ENCODE results near the gene DCXR.

Gene DCXR

DNA sequence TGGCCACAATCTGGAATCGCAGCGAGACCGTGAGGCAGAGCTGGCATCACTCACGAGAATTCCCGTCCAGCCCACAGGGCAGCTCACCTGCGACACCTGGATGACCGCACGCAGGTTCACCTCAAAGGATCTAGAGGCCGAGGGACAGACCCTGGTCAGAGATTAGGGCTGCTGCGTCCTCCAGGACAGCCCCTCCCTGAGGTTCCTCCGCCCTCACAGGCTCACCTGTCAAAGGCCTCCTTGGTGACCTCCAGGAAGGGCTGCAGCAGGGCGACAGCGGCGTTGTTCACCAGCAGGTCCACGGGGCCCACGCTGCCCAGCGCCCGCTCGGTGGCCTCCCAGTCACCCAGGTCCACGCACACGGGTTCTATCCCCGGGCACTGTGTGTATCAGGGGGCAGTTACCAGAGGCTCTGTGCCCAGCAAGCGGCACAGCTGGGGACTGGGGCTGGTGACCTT, 834 bp downstream of the DCXR start:
- DNase-seq: no peak

DNA sequence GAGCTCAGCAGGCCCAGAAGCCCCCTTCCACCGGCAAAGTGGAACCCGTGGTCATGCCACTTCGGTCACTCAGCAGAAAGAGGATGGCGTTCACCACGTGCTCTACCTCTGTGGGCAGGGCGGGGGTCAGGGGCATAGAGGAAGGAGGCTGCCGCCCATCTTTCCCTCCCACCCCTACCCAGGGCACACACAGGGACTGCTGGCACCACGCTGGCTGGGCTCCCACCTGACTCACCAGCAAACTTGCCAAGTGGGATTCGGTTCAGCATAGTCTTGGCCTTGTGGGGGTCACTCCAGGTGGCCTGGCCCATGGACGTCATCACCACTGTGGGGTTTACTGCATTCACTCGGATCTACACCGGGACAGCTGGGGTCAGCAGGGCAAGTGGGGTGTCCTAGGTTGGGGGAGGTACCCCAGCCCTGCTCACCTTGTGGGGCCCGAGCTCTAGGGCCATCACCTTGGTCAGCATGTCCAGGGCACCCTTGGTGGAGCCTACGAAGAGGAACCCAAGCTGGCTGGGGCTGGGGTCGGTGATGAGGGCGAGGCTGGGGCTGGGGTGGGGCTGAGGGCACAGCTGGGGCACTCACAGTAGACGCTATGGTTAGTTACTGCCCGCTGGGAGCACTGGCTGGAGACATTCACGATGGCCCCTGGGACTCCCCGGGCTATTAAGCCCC, 1.4 kb downstream of the DCXR start:
- no peak for DNase-seq

DNA sequence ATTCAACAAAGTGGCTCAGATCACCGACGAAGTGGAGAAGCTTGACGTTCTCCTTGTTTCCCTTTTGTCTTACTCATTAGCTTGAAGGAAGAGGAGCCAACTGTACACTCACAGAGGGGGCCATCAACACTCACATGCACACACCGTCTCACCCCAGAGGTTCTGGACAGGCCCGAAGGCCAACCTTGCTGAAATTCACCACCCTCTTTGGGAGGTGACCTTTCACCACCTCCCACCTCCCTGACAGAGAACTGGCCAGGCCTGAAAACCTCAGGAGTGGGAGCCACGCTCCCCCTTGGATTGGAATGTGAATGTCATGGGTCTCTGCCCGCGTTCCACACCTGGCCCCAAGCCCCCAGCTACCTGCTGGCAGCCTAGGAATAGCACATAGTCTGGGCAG, 2.0 kb downstream of the DCXR start:
- no peak for DNase-seq

DNA sequence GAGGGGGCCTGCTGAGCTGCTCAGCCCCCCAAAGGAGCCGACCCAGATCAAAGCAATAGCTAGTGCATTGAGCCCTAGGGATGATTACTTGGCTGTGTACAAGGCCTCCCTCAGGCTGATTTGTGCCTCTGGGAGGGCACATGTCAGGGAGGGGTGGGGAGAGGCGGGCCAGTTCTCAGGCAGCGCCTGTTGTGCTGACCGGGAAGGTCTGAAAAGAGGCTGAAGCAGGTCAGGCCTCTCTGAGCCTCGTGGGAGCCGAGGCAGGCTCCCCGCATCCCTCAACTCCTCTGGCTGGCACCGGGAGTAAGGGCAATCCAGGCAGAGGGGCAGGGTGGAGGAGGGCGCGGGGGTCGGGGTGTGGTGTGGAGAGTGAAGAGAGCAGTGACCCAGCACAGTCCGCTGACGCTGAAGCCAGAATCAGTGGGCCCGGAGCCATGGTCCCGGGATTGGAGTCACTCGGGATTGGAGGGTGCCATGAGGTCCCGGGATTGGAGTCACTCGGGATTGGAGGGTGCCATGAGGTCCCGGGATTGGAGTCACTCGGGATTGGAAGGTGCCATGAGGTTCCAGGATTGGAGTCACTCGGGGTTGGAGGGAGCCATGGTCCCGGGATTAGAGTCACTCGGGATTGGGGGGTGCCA, 3.0 kb downstream of the DCXR start:
- no peak for DNase-seq

DNA sequence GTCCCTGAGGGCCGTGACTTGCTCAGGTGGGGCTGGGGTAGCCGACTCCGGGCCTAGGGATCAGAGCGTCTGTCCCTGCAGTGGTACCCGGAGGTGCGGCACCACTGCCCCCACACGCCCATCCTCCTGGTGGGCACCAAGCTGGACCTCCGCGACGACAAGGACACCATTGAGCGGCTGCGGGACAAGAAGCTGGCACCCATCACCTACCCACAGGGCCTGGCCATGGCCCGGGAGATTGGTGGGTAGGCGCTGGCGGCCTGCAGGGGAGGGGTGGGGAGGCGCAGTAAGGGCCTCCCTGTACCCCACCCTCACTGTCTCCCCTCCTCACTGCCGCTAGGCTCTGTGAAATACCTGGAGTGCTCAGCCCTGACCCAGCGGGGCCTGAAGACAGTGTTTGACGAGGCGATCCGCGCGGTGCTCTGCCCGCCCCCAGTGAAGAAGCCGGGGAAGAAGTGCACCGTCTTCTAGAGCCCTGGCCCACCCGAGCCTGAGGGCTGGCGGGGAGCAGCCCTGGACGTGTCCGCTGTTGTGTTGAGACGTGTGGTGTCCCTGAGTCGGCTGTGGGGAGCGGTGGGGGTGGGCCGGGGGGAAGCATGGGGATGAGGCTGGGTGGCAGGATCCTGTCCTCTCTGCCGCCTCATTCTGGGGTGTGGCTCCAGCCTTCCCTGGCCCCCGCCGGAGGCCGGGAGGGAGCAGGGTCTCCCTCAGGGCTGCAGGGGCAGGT, 4.0 kb downstream of the DCXR start:
- no peak for DNase-seq

DNA sequence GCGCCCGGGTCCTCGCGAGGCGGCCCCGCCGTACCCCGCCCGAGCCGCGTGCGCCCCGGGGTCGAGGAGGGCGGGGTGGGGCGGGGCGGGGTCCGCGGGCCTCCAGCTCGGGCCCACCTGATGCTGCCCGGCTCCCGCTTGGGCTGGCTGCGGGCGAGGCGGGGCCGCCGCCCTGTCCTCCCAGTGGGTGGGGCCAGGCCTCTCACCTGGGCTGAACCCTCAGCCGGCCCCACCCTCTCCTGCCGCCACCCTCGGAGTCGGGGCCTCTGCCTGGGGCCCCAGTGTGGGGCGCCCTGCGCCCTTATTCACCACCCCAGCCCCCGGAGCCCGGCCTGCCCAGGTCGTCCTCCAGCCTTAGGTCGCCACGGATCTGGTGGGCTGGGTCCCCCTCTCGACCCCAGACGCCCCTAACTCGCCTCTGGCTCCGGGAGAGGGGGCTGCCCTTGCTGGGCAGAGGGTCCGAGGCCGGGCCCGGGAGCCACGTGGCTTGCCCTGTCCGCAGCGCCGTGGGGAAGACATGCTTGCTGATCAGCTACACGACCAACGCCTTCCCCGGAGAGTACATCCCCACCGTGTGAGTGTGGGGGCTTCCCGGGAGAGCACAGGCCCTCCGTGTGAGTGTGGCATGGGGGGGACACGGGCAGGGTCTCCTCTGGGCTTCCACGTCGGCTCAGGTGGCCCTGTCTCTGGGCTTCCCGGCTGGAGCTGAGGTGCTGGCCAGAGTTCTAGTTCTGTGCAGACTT, 5.4 kb downstream of the DCXR start:
- peak; percentile 41 for DNase-seq

DNA sequence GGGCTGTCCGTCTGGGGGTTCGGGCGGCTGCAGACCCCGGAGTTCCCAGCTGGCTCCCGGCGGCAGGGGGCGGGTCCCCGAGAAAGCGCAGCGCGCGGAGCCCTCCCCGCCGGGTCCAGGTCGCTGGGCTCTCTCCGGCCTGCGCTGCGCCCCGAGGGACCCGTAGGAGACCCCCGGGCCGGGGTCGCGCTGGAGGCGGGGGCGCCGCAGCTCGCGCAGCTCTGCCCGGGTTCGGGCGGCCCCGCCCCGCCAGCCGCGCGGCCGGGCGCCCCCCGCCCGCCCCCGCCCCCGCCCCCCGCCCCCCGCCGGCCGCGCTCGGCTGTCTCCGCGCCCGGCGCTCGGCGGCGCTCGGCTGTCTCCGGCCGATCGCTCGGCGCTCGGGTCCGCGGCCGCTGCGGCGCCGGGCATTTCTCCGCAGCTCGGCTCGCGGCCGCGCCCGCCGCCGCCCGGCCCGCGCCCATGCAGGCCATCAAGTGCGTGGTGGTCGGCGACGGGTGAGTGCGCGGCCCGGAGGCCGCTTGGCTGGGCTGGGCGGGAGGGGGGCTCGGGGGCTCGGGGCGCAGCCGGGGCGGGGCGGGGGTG, 6.1 kb downstream of the DCXR start, which contains the start of gene RAC3:
Gene RAC3 (plus strand): TSS at position 376 of the 582 bp plus-strand sequence. CDS start 84 bp downstream, at position 460.
- DNase-seq: no peak

DNA sequence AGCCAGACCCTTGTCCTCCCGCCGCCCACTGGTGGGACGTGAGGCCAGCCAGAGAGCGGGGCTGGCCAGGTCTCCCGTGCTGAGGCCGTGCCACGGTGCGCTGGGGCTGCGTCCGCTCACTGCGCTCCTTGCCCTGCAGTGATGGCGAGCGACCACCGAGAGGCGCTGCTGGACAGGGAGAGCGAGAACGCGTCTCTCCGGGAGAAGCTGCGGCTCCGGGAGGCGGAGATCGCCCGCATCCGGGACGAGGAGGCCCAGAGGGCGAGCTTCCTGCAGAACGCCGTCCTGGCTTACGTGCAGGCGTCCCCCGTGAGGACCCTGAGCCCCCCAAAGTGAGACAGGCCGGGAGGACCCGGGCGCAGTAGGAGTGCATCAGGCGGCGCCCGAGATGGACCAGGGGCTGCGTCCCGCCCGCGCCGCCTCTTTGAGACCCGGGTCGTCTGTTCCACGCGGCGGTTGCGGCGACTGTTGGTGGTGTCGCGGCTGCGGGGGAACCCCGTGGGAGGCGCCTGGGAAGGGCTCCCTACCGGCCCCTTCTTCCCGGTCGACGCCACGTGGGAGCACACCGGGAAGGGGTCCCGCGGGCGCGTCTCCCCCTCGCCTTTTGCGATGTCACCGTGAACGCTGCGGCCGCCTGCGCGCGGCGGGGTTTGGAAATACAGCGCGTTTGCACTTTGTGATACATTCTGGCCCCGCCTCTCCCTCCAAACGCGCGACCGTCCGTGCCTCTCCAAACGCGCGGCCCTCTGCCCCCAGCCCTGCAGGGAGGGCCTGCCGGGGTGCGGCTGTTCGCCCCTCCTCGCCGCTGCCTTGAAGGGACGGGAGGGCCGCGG, 6.8 kb downstream of the DCXR start:
- peak; percentile 87 for DNase-seq

DNA sequence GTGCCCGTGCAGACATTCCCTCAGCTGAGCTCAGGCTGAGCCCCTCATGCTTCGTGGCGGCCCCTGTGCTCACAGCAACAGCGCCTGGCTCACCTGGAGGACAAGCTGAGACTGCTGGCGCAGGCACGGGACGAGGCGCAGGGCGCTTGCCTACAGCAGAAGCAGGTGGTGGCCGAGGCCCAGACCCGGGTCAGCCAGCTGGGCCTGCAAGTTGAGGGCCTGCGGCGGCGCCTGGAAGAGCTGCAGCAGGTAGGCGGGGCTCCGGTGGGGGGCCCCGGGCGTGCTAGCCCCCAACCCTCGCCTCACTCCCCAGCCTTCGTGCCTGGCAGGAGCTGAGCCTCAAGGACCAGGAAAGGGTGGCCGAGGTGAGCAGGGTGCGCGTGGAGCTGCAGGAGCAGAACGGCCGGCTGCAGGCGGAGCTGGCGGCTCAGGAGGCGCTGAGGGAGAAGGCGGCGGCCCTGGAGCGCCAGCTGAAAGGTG, 7.5 kb downstream of the DCXR start:
- DNase-seq: no peak

DNA sequence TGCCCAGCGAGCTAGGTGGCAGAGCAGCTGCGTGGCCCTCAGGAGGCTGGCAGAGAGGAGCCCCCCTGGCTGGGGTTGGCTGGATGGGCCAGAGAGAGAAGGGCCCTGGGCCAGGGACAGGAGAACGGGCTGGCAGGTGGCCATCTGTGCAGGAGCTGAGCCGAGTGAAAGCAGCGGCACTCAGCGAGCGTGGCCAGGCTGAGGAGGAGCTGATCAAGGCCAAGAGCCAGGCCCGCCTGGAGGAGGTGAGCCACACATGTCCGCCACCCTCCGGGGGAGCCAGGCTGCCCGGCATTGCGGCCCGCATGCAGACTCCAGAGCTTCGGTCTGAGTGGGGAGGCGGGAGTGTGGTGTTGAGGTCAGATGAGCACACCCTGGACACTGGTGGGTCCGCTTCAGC, 8.1 kb downstream of the DCXR start:
- no peak for DNase-seq

DNA sequence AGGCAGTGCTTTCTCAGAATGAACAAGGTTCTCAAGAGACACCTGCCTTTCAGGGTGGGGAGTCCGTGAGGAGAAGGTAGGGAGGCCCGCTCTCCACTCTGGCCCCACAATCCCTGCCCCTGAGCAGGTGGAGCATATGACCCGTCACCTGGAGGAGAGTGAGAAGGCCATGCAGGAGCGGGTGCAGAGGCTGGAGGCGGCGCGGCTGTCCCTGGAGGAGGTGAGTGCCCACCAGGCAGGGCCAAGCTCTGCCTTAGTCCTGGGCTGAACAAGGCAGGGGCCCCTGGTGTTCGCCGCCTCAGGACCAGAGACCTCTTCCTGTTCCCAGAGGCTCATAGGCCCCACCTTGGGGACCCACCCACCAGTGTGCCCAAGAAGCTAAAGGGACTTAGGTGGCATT, 8.5 kb downstream of the DCXR start:
- DNase-seq: no peak

DNA sequence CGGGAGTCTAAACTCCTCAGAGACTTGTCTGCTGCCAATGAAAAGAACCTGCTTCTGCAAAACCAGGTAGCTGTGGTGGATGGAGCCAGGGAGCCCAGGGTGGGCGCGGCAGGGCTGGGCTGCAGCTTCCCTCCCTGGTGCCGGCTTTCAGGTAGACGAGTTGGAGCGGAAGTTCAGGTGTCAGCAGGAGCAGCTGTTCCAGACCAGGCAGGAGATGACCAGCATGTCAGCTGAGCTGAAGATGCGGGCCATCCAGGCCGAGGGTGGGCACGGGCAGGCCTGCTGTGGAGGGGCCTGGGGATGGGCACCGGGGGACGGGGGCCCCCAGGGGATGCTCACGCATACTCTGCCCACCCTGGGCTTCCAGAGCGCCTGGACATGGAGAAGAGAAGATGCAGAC, 9.3 kb downstream of the DCXR start:
- DNase-seq: no peak

DNA sequence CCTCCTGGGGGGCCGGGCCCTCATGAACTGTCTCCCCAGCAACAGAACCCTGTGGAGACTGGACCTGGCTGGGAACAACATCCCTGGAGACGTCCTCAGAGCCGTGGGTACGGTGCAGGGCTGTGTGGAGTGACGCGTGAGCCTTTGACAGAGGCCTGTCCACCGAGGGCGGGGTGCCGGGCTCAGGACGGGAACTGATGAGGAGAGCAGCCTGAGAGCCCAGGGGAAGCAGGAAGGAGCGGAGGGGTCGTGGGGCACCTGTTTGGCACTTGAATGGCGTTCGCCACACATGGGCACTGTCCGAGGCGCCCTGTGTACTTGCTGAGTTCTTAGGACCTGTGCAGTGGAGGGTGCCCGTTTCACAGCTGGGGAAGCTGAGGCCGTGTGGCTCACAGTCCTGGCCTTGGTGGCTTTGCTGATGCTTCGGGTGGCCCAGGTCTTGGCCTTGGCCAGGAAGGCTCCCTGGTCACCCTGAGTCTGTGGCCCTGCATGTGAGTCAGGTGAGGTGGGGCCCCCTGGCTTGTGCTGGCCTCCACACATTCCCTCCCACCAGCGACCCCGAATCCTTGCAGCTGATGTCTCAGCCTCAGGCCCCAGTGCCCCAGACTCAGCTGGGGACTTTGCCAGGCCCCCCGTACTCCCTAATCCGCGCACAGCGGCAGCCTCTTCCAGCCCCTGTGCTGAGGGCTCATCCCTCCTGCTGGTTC, 11.9 kb downstream of the DCXR start:
- DNase-seq: no peak

DNA sequence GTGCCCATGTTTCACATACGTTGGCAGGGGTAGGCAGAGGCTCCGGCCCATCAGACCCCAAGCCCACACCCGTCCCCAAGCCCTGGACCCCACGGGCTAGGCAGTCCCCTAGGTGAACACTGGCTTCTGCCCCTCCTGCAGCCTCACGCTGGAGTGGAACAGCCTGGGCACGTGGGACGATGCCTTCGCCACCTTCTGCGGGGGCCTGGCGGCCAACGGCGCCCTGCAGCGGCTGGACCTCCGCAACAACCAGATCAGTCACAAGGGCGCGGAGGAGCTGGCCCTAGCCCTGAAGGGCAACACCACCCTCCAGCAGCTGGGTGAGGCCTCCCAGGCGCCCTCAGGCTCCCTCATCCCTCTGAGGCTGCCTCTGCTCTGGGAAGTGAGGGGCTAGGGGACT, 12.6 kb downstream of the DCXR start:
- DNase-seq: no peak

DNA sequence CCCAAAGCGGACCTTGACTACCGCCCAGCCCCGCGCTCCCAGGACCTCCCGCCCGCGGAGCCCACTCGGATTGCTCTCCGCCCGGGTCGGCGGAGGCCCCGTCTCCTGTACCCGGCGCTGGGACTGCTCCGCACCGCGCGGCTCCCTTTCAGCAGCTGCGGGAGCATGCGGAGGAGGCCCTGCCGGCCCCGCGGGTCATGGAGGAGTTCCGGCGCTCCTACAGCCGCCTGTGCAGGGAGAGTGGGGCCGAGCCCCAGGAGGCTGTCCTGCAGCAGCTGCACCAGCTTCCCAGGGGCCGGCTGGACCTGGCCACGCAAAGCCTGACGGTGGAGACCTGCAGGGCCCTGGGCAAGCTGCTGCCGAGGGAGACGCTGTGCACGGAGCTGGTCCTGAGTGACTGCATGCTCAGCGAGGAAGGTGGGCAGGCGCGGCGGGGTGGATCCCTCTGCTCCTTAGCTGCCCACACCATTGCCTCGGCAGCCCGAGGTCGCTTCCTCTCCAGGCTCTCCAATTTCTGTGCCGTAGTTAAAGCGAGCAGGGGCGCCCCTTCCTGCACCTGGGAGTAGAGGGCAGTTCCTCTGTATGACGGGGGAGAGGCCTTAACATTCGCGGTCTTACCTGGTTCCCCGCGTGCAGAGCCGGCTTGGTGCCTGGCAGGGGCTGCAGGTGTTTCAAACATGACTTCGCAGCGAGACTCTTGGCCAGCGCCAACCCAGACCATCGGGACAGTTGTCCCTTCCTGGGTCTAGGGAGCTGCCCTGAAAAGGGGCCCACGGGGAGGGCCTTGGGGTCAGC, 13.9 kb downstream of the DCXR start:
- peak; percentile 14 for DNase-seq

DNA sequence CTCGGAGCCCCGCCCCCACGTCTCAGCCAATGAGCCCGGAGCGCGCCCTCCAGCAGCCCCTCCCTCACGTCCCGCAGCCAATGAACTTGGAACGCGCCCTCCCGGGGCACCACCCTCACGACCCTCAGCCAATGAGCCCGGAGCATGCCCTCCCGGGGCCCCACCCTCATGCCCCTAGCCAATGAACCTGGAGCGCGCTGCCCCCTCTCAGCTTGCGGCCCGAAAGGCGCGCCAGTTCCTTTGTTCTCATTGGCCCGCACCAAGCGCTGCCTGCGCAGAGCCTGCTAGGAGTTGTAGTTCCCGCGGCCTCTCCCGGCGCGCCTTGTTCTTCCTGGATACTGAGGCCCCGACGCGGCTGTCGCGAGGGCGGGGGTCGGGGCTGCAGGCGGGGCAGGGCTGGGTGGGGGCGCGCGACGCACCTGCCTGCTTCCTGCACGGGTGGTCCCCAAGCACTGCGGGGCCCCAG, 14.5 kb downstream of the DCXR start, which contains the start of gene LRRC45:
Gene LRRC45 (plus strand): TSS at position 325 of the 466 bp plus-strand sequence. CDS start 339 bp downstream, outside the sequence.
- peak; percentile 100 for DNase-seq

DNA sequence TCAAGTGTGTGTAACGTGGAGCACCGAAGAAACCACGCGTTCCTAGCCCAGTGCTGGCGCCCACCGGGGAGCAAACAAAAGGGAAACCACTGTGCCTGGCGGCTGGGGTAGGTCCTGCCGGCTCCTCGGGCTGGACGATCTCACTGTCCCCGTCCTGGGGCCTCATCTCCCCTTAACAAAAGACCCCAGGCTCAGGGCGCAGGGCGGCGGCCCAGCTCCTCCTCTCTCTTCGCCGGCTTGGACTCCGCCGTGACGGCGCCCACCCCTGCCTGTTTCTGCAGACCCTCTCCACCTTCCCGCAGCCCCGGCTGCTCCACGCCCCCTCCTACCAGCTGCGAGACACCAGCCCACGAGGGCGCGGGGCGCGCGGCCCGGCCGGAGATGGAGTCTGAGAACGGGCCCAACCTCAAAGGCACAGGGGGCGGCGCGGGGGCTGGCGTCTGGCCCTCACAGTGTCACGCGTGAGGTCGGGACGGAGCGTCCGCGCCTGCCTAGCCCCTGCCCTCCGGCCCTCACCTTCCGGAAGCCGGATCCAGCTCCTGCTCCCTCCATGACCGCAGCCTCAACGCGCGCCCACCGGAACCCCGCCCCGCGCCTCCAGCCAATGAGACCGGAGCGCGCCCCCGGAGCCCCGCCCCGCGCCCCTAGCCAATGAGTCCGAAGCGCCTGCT, 15.1 kb downstream of the DCXR start, which contains the start of gene CENPX:
Gene CENPX (minus strand): TSS at position 569 of the 671 bp plus-strand sequence. CDS start 17 bp downstream, at position 552.
- DNase-seq: no peak

DNA sequence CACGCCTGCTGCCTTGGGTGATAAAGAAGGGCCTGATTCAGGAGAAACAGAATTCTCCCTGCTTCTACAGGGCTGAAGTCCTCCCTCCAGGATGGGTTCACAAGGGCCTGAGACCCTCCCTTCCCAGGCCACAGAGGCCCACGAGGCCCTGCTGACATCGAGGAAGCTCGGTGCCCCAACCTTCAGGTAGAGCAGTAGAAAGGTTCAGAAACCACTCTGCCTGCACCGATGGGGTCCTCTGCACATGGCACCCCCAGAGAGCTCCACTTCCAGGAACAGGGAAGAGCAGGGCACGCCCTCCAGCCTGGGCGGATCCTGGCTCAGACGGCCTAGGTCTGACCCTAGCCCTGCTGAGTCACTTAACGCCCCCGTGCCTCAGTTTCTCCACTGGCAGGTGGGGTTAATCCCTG, 15.6 kb downstream of the DCXR start:
- DNase-seq: peak; percentile 16
